Activated T-helper 1 cell treated with anti-CD3 and anti-CD28 coated beads, Interleukin-2, amount 50 U/mL, for 16 hours (primary cell): Measurements from ENCODE around the gene HIVEP3.
"Not testable (repeated sequence)": the region's sequence is repeated elsewhere in the genome, so short reads cannot be mapped to it uniquely, and the experiment has no call there.

Experiments
- DNase-seq, 2 donors: peaks; one replicate each; pipeline ENCODE4 v3.0.0-alpha.2; 2020; ENCODE audit warnings: low read depth in 1 of 2, low spot score in 1 of 2

HIVEP3 gene

DNA sequence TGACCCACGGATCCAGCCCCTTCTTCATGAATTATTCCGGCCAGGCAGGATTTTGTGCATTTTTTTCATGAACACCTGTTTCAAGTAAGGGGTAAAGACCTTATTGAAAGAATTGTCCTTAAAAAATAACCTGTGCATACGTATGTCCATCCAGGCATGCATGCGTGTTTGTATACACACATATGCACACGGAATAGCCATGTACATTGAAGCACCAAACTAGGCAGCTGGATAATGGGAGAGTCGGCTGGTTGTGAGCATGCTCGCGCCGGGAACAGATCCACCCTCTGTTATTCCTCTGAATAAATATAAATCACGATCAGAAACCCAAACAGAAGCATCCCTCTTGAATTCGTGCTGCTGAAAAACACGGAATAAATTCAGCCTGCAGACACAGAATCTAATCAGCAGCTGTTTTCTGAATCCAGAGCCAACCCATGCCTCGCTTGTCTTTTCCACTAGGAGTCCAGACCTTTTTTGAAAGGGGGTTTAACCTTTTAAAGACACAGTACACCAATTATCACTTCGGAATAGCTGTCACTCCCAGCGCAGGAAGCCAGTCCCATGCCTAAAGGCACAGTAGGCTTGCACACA is at the start of gene HIVEP3:
Gene HIVEP3 (minus strand): TSS at position 473 of the 594 bp plus-strand sequence.
- no peak for DNase-seq

DNA sequence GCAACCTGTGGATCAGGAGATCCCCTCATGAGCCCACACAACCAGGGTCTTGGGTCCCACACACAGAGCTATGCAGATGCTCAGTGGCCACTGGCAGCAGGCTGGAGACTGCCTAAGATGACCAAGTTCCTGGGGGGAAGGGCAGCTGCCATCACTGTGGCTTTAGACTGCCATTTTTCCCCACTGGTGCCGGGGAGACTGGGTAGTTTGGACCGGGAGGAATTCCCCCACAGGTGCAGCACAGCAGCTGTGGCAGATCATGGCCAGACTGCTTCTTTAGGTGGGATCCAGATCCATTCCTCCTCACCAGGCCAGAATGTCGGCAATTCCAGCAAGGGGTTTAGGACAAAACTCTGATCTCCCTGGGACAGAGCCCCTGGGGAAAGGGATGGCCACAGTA is 45.7 kb upstream of the HIVEP3 start:
- no peak for DNase-seq

DNA sequence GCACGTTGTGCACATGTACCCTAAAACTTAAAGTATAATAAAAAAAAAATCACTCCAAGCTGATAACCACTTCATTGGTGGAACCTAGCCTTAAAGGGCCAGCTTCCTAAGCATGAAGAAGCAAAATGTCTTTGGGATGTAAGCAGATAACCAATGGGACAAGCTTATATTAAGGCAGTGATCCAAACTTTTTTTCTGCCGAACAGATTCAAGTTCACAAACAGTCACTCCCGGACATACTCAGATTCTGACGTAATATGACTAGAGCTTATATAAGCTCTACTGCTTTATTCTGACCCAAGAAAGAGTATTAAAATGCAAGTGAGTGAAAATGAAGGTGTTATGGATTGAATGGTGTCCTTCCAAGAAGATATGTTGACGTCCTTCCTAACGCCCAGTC is 44.9 kb upstream of the HIVEP3 start:
- no peak for DNase-seq

DNA sequence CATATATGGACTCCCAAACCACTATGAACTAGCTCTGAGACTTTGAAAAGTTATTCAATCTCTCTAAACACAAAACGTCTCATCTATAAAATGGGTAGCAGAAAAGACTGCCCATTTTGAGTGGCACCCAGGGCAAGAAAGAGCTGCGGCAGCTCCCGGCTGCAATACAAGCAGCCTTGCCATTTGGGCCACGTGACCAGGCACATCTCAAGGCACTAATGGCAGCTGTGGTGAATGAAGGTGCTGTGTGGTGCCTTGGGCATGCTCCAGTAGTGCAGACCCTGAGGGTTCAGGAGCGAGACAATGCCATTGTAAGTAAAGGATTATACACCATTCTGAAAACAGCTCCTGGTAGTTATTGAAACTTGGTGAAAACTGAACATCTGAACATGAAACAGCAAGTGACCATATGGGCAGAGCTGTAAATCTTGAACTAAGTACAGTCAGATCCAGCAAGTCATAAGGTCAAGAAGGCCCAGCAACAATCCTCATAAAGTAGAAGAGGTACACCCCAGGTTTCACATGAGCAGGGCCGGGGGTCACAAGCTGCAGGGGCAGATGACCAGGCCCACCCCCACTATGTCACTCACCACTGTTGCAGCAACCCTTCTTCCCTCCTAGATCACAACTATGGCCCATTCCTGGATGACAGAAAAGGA is 39.4 kb upstream of the HIVEP3 start:
- no peak for DNase-seq

DNA sequence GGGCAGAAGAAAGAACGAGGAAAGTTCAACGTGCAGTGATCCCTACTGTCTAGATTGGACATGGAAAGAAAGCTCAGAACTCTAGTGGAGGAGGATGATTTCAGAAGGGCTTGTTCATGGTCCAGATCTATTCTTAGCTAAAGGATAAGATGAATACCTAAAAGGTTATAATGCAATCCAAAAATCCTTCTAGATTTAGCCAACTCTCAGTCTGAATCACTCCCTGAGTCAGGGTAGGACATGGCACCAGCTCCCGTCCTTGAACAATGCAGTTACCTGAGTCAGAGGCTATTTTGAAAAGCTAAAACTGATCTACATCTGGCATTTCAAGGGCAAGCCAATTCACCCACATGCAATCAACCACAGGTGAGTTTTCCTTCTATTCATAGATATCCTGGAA is 38.8 kb upstream of the HIVEP3 start:
- no peak for DNase-seq

DNA sequence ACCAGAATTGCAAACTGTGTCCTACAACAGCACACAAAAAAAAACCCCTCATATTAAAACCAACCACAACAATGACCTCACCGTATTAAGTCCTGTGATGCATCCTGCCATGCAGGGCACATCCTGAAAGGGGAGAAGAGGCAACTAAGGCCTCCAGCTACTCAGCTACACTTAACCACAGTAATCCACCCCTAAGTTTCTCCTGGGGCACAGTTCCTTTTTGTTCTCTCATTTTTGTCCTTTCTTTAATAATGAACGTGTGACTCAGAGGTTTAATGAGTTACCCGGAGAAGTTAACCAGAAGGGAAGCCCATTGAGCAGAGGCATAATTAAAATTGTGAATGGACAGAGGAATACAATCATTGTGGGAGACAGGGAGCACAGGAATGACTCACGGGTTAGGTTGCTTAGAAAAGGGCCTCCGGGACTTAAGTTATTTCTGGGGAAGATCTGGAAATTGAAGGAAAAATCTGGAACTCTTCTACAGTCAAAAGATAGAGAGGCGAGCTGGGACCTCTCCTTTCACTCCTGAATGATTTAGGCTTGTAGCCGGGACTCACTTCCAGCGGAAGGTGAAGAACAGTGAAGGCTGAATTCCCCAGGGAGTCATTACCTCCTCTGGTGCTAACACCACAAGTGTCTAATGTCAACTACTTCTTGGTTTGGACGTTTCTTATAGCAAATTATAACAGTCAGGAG is 36.9 kb upstream of the HIVEP3 start:
- no peak for DNase-seq

DNA sequence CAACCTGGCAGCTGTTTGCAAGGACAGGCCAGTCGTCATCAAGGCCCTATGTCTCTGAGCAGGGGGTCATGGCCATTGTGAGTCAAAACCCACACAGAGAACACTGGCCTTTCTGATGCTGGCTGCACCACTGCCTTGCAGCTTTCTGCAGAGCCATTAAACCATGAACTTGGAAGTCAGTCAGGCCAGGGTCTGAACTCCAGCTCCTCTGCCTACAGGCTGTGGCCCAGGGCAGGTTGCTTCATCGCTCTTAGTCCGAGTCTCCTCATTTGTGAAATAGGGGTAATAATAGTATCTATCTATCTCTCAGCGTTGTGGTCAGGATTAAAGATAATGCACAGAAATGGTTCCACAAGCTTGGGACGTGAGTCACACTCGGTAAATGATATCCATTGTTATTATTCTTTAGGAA is 35.8 kb upstream of the HIVEP3 start:
- no peak for DNase-seq

DNA sequence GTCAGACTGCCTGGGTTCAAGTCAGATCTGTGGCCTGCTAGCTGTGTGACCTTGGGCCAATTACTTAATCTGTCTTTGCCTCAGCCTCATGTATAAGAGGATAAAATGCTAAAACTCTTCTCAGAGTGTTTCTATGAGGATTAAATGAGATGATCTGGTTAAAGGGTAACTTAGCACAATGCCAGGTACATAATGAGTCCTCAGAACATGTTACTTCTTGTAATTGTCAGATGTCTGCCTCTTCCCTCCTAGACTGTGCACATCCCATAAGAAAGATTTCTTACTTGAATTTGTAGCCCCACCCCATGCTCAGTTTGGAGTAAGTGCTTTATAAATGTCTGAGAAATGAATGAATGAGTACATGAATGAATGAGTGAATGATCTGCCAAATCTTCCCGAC is 34.6 kb upstream of the HIVEP3 start:
- no peak for DNase-seq

DNA sequence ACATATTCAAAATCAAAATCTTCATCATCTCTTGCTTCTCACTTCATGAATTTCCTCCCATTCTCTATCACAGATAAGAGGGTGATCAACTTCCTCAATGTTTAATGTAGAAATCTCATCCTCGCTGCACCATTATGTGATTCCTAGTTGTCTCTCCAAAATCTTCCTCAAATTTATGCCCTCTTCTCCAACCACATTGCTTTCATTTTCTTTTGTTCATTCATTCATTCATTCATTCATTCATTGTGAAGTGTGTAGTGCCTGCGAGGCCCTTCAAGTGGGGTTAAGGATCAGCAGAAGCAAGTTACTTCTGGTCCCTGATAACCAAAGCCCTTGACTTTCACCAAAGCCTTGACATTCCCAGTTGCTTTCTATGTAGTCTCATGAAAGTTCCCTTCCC is 33.5 kb upstream of the HIVEP3 start:
- no peak for DNase-seq

DNA sequence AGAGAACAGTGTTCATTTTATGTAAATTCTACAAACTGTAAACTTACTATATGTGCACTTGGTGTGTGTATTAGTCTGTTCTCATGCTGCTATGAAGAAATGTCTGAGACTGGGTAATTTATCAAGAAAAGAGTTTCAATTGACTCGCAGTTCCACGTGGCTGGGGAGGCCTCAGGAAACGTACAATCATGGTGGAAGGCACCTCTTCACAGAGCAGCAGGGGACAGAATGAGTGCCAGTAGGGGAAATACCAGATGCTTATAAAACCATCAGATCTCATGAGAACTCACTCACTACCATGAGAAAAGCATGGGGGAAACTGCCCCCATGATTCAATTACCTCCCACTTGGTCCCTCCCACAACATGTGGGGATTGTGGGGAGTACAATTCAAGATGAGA is 32.8 kb upstream of the HIVEP3 start:
- not testable (repeated sequence) for DNase-seq

DNA sequence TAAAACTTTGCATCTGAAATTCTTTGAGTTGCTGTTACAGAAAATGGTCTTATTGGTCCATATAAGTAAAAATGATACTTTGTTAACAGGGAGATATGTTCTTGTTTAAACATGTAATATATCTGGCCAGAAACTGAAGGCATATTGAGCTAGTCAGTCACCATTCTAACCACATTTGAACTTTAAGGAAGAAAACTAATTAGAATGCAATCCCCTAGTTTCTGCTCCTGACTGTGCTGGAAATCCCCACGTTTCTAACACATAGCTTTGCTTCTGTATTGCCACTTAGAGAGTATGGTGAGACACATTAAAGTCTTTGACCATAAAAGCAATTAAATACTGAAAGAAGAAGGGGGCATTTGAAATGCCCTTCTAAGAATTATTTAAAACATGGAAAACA is 32.1 kb upstream of the HIVEP3 start:
- no peak for DNase-seq

DNA sequence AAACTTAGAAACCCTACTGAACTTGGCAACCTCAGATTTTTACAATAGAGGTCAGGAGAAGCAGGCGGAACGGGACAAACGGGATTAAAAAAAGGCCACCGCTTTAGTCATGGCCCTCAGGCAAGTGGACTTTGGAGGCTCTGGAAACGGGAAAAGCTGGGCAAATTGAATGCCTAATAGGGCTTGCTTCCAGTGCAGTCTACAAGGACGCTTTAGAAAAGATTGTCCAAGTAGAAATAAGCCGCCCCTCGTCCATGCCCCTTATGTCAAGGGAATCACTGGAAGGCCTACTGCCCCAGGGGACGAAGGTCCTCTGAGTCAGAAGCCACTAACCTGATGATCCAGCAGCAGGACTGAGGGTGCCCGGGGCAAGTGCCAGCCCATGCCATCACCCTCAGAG is 27.2 kb upstream of the HIVEP3 start:
- not testable (repeated sequence) for DNase-seq

DNA sequence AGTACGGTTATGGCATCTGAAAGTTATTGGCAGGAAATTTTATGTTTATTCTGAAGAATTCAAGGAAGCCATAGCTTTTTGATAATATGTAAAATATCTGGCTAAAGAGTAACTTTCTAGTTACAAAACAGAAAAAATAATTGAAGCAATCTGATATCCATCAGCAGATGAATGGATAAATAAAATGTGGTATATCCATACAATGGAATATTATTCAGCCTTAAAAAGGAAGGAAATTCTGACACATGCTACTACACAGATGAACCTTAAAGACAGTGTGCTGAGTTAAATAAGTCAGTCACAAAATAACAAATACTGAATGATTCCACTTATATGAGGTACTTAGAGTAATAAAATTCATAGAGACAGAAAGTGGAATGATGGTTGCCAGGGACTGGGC is 25.0 kb upstream of the HIVEP3 start:
- DNase-seq = no peak

DNA sequence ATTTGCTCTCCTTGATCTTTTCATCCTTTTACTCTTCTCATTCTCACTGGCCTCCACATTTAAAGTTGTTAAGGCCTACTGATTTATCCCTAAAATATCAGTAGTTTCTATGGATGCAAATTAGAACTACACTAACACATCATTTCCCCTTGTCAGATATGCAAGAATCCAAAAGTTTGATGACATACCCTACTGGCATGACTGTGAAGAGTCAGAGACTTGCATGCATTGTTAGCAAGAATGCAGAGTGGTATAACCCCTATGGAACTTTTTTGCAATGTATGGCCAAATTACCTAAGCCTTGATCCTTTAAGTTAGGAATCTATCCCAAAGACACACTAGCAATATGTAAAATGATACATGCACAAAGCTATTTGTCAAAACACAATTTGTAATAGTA is 23.6 kb upstream of the HIVEP3 start:
- DNase-seq = no peak

DNA sequence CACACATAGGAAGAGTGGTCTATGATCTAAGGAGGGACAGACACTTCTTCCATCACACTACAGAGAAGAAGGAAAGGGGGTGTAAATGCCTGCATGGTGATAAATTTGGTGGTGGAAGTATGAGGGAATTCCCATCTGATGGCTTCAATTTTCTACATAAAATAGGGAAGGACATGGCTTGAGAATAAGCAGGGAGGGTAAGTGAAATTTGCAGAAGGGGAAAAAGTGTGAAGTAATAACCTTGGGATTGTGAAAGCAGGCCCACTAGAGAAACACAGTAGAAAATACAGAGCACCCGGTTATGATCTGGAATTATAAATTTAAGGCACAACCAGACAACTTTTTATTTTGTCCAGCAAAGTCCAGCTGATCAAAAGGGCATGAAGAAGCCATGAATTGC is 22.7 kb upstream of the HIVEP3 start:
- no peak for DNase-seq

DNA sequence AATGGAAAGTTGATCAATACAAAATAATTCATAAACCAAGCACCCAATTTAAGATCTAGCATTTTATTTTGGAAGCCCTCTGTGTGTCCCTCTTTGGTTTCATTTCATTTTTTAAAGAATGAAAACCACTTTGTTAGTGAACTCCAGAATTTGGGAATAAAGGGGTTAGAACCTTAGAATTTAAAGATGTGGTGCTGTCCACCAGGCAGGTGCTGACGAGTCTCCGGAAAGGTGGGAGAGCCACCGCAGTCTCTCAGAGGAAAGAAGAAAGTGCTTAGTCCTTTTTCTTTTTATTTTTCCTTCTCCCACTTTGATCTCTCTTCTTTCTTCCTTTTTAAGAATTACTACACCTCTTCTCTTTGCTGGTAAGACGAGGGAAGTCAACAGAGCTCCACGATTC is 20.5 kb upstream of the HIVEP3 start:
- no peak for DNase-seq

DNA sequence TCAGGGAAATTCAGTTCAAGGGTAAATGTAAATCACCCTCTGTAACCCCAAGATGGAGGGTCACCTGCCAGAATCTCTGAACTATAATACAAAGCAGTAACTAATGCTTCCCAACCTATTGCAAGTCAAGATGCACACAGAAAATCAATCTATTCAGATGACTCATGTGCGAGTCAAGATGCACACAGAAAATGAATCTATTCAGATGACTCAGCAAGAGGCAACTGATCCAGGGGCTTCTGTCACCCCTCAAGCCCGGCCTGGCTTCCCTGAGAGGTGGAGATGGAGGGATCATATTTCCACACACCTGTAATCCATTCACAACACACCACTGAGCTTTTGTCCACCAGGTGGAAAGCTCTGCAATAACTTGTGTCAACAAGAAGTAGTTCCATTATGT is 17.4 kb upstream of the HIVEP3 start:
- no peak for DNase-seq

DNA sequence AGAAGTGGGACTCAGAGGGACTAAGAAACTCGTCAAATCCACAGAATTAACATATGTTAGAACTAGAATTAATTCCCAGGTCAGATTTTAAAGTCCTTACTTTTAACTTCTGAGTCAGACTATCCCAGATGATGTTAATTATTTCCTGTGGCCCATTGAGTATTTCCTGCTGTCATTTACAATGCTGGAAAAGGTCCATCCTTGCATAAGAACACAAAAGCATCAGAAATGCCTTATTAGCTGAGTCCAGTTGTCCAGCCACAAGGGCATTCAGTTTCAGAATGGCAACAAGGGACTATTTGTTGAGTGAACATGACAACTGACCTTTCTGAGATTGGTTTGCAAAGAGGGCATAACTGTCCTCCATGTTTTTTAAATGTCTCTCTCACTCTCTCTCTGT is 16.5 kb upstream of the HIVEP3 start:
- DNase-seq = no peak

DNA sequence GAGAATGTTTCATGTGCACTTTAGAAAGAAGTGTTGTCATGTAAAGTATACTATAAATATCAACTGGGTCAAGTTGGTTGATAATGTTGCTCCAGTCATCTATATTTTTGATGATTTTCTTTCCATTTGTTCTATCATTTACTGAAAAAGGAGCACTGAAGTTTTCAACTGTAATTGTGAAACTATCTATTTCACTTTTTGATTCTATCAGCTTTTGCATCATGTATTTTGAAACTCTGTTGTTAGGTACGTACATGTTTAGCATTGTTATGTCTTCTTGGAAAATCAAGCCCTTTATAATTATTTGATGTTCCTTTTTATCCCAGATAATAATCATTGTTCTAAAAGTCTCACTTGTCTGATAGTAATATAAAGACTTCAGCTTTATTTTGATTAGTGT is 14.4 kb upstream of the HIVEP3 start:
- no peak for DNase-seq

DNA sequence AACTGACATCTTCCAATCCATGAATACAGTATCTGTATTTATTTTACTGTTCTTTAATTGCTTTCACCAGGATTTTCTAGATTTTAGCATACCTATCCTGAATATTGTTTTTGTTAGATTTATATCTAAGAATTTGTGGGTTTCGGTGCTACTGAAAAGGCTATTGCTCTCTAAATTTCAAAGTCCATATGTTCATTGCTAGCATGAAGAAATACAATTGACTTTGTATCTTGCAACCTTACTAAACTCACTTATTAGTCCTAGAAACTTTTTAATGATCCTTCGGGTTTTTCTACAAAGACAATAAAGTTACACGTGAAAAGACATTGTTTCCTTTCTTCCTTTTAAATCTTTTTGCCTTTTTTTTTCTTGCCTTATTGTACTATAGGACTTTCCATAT is 12.9 kb upstream of the HIVEP3 start:
- no peak for DNase-seq

DNA sequence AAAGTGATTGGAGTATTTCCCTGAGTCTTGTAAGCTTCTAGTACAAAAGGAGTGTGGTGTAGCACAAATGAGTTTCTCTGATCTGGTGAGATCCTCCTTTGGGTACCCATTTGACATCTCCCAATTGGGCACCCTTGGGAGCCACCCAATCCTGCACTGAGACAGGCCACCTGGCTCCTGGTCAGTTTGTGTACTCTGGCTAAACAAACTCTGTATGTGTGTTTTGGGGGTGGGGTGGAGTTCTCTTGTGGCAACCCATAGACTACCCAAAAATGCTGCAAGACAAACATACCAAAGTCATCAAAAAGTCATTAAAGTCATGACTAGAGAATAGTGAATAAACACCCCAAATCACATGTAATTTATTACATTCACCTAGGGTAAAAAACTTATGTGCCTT is 8.4 kb upstream of the HIVEP3 start:
- DNase-seq = no peak

DNA sequence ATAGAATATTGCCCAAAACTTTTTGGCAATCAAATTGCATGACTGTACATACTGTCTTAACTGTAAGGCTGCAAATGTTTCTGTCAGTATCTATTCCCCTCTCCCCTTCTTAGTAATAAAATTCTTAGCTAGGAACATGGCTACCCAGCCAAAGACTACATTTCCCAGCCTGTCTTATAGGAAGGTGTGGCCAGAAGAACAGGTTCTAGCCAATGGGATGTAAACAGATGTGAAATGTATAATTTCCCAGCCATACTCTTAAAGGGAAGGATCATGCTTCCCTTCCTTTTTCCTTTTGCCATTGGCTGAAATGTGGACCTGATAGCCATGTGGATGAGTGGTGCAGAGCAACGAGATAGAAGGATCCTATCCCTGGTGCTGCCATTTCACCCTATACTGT is 7.0 kb upstream of the HIVEP3 start:
- no peak for DNase-seq

DNA sequence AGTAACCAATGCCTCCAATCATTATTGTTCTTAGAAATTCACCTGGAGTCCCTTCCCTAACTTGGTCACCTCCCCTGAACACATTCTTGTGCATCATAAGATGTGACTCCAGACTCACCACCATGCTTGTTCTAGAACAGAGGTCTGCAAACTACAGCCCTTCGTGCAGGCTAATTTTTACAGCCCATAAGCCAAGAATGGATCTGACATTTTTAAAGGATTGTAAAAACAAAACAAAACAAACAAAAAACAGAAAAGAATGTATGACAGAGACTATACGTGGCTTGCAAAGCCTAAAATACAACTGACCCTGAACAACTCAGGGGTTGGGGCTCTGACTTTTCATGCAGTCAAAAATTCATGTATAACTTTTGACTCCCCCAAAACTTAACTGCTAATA is 6.2 kb upstream of the HIVEP3 start:
- DNase-seq = no peak
